H9 (cell line): ENCODE measurements around the gene RAPGEF3. TPM values are rescaled to one million over a fixed set of nuclear protein-coding genes. Genes with fewer than 3 reads are reported as not detected.

Experiments used
- DNase-seq: peaks from one replicate; pipeline ENCODE4 v3.0.0-alpha.2; 2017
- H2AFZ ChIP-seq: one replicate; pipeline ENCODE4 v1.6.1; 2013; ENCODE audit warnings: mild to moderate bottlenecking, low read length, control low read depth, moderate library complexity
- H2AK5ac ChIP-seq: 2 replicates; pipeline ENCODE4 v1.6.1; 2013; ENCODE audit warnings: low read length, control low read depth, mixed read lengths; ENCODE audit not compliant: insufficient read length
- H2BK120ac ChIP-seq: one replicate; pipeline ENCODE4 v1.6.1; 2013; ENCODE audit warnings: low read depth, mild to moderate bottlenecking, low read length, control low read depth, inconsistent platforms; ENCODE audit not compliant: poor library complexity, severe bottlenecking
- H2BK12ac ChIP-seq: 2 replicates; pipeline ENCODE4 v1.6.1; 2013; ENCODE audit warnings: low read length, control low read depth, mixed read lengths, low read depth; ENCODE audit not compliant: insufficient read length
- H2BK15ac ChIP-seq: 2 replicates; pipeline ENCODE4 v1.6.1; 2013; ENCODE audit warnings: low read depth, low read length, control low read depth
- H2BK20ac ChIP-seq: one replicate; pipeline ENCODE4 v1.6.1; 2013; ENCODE audit warnings: low read depth, mild to moderate bottlenecking, low read length, control low read depth, inconsistent platforms; ENCODE audit not compliant: poor library complexity, severe bottlenecking
- H2BK5ac ChIP-seq: 2 replicates; pipeline ENCODE4 v1.6.1; 2013; ENCODE audit warnings: low read length, control low read depth, mixed read lengths; ENCODE audit not compliant: insufficient read length
- H3K14ac ChIP-seq: 2 replicates; pipeline ENCODE4 v1.6.1; 2013; ENCODE audit warnings: low read length, control low read depth; ENCODE audit not compliant: insufficient read depth
- H3K18ac ChIP-seq: 2 replicates; pipeline ENCODE4 v1.6.1; 2013; ENCODE audit warnings: low read depth, mild to moderate bottlenecking, mixed read lengths, low read length, control low read depth; ENCODE audit not compliant: insufficient read length
- H3K23ac ChIP-seq: 2 replicates; pipeline ENCODE4 v1.6.1; 2013; ENCODE audit warnings: low read length, control low read depth, mixed read lengths, low read depth; ENCODE audit not compliant: insufficient read length
- H3K23me2 ChIP-seq: 2 replicates; pipeline ENCODE4 v1.6.1; 2013; ENCODE audit warnings: low read depth, mild to moderate bottlenecking, mixed read lengths, low read length, control low read depth; ENCODE audit not compliant: insufficient read length, poor library complexity, severe bottlenecking
- H3K27ac ChIP-seq: 2 replicates; pipeline ENCODE4 v1.5.1; 2013; ENCODE audit warnings: low read length, control low read depth, mixed read lengths, low read depth; ENCODE audit not compliant: insufficient read length
- H3K27me3 ChIP-seq: 2 replicates; pipeline ENCODE4 v1.6.1; 2013; ENCODE audit warnings: low read length, control low read depth, inconsistent platforms; ENCODE audit not compliant: insufficient read depth
- H3K4ac ChIP-seq: 2 replicates; pipeline ENCODE4 v1.6.1; 2013; ENCODE audit warnings: low read depth, mild to moderate bottlenecking, control low read depth, inconsistent platforms, low read length, moderate library complexity
- H3K4me1 ChIP-seq: 2 replicates; pipeline ENCODE4 v1.6.1; 2013; ENCODE audit warnings: low read length, control low read depth, inconsistent platforms; ENCODE audit not compliant: insufficient read depth
- H3K4me2 ChIP-seq: 2 replicates; pipeline ENCODE4 v1.6.1; 2013; ENCODE audit warnings: low read length, control low read depth, mixed read lengths; ENCODE audit not compliant: insufficient read length, insufficient read depth
- H3K56ac ChIP-seq: 2 replicates; pipeline ENCODE4 v1.6.1; 2013; ENCODE audit warnings: low read depth, mild to moderate bottlenecking, mixed read lengths, low read length, control low read depth; ENCODE audit not compliant: insufficient read length
- H3K79me1 ChIP-seq: 2 replicates; pipeline ENCODE4 v1.6.1; 2013; ENCODE audit warnings: low read depth, mild to moderate bottlenecking, moderate library complexity, low read length, control low read depth, inconsistent platforms; ENCODE audit not compliant: insufficient read depth, poor library complexity, severe bottlenecking
- H3K79me2 ChIP-seq: 2 replicates; pipeline ENCODE4 v1.6.1; 2013; ENCODE audit warnings: low read length, control low read depth, inconsistent platforms; ENCODE audit not compliant: insufficient read depth
- H3K9ac ChIP-seq: 2 replicates; pipeline ENCODE4 v1.6.1; 2013; ENCODE audit warnings: low read length, control low read depth, mixed read lengths; ENCODE audit not compliant: insufficient read length; ENCODE audit errors: extremely low read depth
- H3K9me3 ChIP-seq: one replicate; pipeline ENCODE4 v1.6.1; 2013; ENCODE audit warnings: low read depth, low read length, inconsistent platforms; ENCODE audit not compliant: control insufficient read depth
- H3T11ph ChIP-seq: one replicate; pipeline ENCODE4 v1.6.1; 2013; ENCODE audit warnings: mild to moderate bottlenecking, low read length, control low read depth, inconsistent platforms
- H4K20me1 ChIP-seq: one replicate; pipeline ENCODE4 v1.6.1; 2013; ENCODE audit not compliant: control insufficient read depth, insufficient read length, insufficient read depth
- H4K5ac ChIP-seq: 2 replicates; pipeline ENCODE4 v1.6.1; 2013; ENCODE audit warnings: low read depth, mild to moderate bottlenecking, mixed read lengths, low read length, control low read depth; ENCODE audit not compliant: insufficient read length
- H4K8ac ChIP-seq: replicated peaks from 2 replicates; pipeline ENCODE4 v1.6.1; 2013; ENCODE audit warnings: low read length, control low read depth, mixed read lengths, low read depth; ENCODE audit not compliant: insufficient read length
- H4K91ac ChIP-seq: 2 replicates; pipeline ENCODE4 v1.6.1; 2013; ENCODE audit warnings: low read depth, mild to moderate bottlenecking, moderate library complexity, mixed read lengths, low read length, control low read depth; ENCODE audit not compliant: insufficient read length
- H3K27ac Mint-ChIP-seq, 3 experiments: 2 replicates in 2 of 3; 3 replicates in 1 of 3; pipeline ENCODE4 v1.8.0; 2020 to 2021; ENCODE audit warnings: mixed read lengths in 3 of 3, mild to moderate bottlenecking in 1 of 3, moderate library complexity in 1 of 3
- H3K27me3 Mint-ChIP-seq: 2 replicates; pipeline ENCODE4 v1.8.0; 2021; ENCODE audit warnings: low read depth, mild to moderate bottlenecking, moderate library complexity, mixed read lengths
- H3K36me3 Mint-ChIP-seq, 3 experiments: 2 replicates in 2 of 3; 3 replicates in 1 of 3; pipeline ENCODE4 v1.8.0; 2020 to 2021; ENCODE audit warnings: low read depth in 3 of 3, mixed read lengths in 3 of 3; ENCODE audit not compliant: insufficient read depth in 1 of 3
- H3K4me1 Mint-ChIP-seq, 2 experiments: 2 replicates each; pipeline ENCODE4 v1.8.0; 2020; ENCODE audit warnings: mixed read lengths in 2 of 2
- H3K4me3 Mint-ChIP-seq, 2 experiments: 2 replicates in 1 of 2; 3 replicates in 1 of 2; pipeline ENCODE4 v1.8.0; 2020 to 2021; ENCODE audit warnings: mild to moderate bottlenecking in 2 of 2, mixed read lengths in 2 of 2, moderate library complexity in 1 of 2
- H3K9me3 Mint-ChIP-seq, 2 experiments: 2 replicates in 1 of 2; 3 replicates in 1 of 2; pipeline ENCODE4 v1.8.0; 2020; ENCODE audit warnings: mild to moderate bottlenecking in 2 of 2, mixed read lengths in 2 of 2, moderate library complexity in 1 of 2
- WGBS: extraction: QIAGEN DNeasy Blood & Tissue Kit; methylation state at CpG from one replicate; pipeline ENCODE4 v1.1.7; 2013; ENCODE audit warnings: missing lambda C conversion rate, low lambda C conversion rate, mixed read lengths; ENCODE audit not compliant: insufficient read length; ENCODE audit errors: extremely low coverage; 5-methylcytosine and 5-hydroxymethylcytosine counted together
- total RNA-seq: library from RNA; stranded (reverse); gene quantifications from 2 replicates; pipeline ENCODE4 v1.2.1, GENCODE V29; 2021
- TF ChIP-seq, protein P1 (sequence below): fragments of 200-600 bp; sonication (generic); conservative IDR thresholded peaks from 3 replicates; pipeline ENCODE4 v1.8.0; 2021; ENCODE audit warnings: antibody characterized with exemption, mild to moderate bottlenecking

RAPGEF3 gene
- total RNA-seq, 1 experiment from 2014 or later, result 7.4 TPM

- H3K14ac ChIP-seq, result no peak overlapping the region
- no CpG with 5 or more reads among the region's 4 CpGs for WGBS
- no peak overlapping the region for H3K18ac ChIP-seq
- H3K56ac ChIP-seq, result no peak overlapping the region
- no peak overlapping the region for H3T11ph ChIP-seq
- no peak overlapping the region for H3K4ac ChIP-seq
- H3K27ac ChIP-seq, result no peak overlapping the region
- H2BK120ac ChIP-seq, result no peak overlapping the region
- H3K79me1 ChIP-seq, result no peaks in the 10 kb centered on the region
- no peak overlapping the region for H2BK12ac ChIP-seq
- H3K4me1 ChIP-seq, result no peaks in the 10 kb centered on the region; the same call in 1 of the 2 replicates
- no peak overlapping the region for H4K91ac ChIP-seq
- H4K8ac ChIP-seq, result no peak overlapping the region
- H3K23ac ChIP-seq, result no peak overlapping the region
- no peak overlapping the region for H2BK15ac ChIP-seq
- DNase-seq, result no peak
- H3K27me3 ChIP-seq, result no peaks in the 10 kb centered on the region
- no peak overlapping the region for H2BK20ac ChIP-seq
- H3K9me3 Mint-ChIP-seq, result no peaks in the 10 kb centered on the region
- TF ChIP-seq, protein P1, sequence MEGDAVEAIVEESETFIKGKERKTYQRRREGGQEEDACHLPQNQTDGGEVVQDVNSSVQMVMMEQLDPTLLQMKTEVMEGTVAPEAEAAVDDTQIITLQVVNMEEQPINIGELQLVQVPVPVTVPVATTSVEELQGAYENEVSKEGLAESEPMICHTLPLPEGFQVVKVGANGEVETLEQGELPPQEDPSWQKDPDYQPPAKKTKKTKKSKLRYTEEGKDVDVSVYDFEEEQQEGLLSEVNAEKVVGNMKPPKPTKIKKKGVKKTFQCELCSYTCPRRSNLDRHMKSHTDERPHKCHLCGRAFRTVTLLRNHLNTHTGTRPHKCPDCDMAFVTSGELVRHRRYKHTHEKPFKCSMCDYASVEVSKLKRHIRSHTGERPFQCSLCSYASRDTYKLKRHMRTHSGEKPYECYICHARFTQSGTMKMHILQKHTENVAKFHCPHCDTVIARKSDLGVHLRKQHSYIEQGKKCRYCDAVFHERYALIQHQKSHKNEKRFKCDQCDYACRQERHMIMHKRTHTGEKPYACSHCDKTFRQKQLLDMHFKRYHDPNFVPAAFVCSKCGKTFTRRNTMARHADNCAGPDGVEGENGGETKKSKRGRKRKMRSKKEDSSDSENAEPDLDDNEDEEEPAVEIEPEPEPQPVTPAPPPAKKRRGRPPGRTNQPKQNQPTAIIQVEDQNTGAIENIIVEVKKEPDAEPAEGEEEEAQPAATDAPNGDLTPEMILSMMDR, result no peak
- H3K4me2 ChIP-seq, result no peak overlapping the region
- H2AFZ ChIP-seq, result no peak overlapping the region
- no peak overlapping the region for H3K4me3 Mint-ChIP-seq
- peaks cover 9% of the 10 kb centered on the region for H3K27me3 Mint-ChIP-seq
- peaks cover 12 to 14% of the 10 kb centered on the region in 2 experiments for H3K4me1 Mint-ChIP-seq
- H4K20me1 ChIP-seq, result no peaks in the 10 kb centered on the region
- H3K27ac Mint-ChIP-seq, result no peak overlapping the region
- no peak overlapping the region for H3K9ac ChIP-seq
- peaks cover 5% of the 10 kb centered on the region; the same call in 1 of the 2 replicates for H3K79me2 ChIP-seq
- H2BK5ac ChIP-seq, result no peak overlapping the region
- peaks cover 6% of the 10 kb centered on the region for H3K23me2 ChIP-seq
- H3K36me3 Mint-ChIP-seq, result peaks cover 0 to 2% (median 0%) of the 10 kb centered on the region in 3 experiments; a peak in 1 of 7 replicates
- no peak overlapping the region for H4K5ac ChIP-seq
- no peaks in the 10 kb centered on the region for H3K9me3 ChIP-seq
- no peak overlapping the region for H2AK5ac ChIP-seq
Observed at GRCh38 chr12:47709237-47709636, 49.4 kb downstream of the RAPGEF3 start.
